ENCODE results near the gene NPAS3. TPM values are rescaled to one million over a fixed set of nuclear protein-coding genes. Genes with fewer than 3 reads are reported as not detected.
A peak's percentile ranks its signal among the peaks of the same experiment; 100 is the strongest.

Gene NPAS3
- total RNA-seq, 1 donor = 0.36 TPM

DNA sequence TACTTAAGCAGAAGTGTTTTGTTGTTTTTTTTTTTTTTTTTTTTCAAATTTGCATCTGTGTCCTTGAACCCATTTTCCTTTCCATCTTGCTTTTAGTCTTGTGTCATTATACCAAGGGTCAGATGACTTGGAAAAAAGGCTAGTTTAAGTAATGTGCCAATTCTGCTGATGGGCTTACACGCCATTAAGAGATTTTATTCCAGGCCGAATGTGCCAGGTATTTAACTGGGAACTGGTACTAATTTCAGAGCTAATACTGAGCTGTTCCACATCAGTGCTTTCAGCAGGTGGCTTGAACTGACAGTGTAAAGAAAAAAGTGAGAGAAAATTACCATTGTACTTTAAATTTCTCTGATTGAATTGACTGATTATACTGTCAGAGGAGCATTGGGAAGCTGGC is 224.9 kb downstream of the NPAS3 start:
- TF ChIP-seq, protein P1, sequence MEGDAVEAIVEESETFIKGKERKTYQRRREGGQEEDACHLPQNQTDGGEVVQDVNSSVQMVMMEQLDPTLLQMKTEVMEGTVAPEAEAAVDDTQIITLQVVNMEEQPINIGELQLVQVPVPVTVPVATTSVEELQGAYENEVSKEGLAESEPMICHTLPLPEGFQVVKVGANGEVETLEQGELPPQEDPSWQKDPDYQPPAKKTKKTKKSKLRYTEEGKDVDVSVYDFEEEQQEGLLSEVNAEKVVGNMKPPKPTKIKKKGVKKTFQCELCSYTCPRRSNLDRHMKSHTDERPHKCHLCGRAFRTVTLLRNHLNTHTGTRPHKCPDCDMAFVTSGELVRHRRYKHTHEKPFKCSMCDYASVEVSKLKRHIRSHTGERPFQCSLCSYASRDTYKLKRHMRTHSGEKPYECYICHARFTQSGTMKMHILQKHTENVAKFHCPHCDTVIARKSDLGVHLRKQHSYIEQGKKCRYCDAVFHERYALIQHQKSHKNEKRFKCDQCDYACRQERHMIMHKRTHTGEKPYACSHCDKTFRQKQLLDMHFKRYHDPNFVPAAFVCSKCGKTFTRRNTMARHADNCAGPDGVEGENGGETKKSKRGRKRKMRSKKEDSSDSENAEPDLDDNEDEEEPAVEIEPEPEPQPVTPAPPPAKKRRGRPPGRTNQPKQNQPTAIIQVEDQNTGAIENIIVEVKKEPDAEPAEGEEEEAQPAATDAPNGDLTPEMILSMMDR (IDR thresholded peaks at IDR 0.05; ENCODE audit: insufficient read depth, low read length) = no peak
- H3K4me3 ChIP-seq (ENCODE audit: low read depth, low read length) = no peak overlapping the region
- DNase-seq (ENCODE audit: low read depth) = no peak

DNA sequence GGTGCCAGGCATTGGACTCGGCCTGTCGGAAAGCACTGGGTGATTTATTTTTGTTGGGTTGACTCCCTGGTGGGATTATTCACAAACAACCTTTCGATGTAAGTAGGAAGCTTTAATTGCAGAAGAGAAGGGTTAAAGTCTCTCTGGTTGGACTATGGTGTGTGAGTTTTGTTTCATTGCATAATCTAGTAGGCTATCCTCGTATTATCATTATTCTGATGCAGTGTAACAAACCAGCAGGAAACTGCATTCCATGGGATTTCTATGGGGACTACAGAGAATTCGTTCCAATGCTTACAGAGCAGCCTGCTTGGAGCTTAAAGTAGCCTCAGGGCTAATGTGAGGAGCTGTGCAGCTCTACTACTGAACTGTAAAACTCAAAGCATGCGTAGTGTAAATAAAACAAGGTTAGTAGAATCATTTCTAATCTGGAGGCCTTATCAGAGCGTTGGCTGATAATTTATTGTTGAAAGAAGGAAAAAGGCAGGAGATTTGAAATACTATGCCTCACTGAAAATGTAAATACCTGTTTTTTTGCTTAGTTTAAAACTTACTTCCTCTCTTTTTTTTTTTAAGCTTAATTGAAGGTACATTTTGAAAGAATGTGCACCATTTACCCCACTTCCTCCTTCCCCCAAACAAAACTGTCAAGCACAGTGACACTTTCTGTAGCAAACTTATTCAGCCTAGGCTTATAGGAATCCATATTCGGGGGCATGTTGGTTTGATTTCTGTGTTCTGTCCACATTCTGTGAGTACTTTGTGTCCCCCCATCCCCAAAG is 226.7 kb downstream of the NPAS3 start:
- TF ChIP-seq, protein P1 (IDR thresholded peaks at IDR 0.05; ENCODE audit: insufficient read depth, low read length) = no peak
- DNase-seq (ENCODE audit: low read depth) = no peak
- no peak overlapping the region for H3K4me3 ChIP-seq (ENCODE audit: low read depth, low read length)

DNA sequence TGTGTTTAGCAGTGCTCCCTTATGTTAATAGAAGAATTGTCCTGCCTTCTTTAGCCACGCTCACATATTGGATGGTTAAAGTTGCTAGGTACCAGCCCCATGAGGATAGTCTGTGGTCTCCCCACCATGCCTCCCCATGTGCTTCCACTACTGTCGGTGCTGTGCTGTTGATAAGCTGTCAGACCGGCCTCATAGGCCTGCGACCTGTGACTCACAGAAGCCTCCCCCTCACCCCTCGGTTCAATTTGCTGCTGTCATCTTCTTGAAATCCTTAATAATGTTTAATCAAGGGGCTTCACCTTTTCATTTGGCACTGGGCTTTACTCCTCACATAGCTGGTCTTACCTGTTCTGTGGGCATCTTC is 227.2 kb downstream of the NPAS3 start:
- TF ChIP-seq, protein P1 (IDR thresholded peaks at IDR 0.05; ENCODE audit: insufficient read depth, low read length) = no peak
- no peak for DNase-seq (ENCODE audit: low read depth)
- H3K4me3 ChIP-seq (ENCODE audit: low read depth, low read length) = no peak overlapping the region

DNA sequence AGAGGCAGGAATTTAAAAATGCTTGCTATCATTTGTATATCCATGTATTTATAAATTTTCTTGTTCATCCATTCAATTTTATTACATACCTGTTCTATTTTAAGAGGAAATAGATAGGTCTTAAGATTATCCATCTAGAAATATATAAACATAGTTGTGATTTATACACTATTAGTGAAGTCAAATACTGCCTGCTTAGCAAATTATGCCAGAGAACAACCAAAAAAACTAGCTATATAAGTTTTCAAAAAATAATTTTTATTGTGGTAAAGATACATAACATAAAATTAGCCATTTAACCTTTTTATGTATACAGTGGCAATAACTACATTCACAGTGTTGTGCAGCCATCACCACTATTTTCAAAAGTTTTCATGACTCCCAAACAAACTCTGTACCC is 237.3 kb downstream of the NPAS3 start:
- no peak for DNase-seq (ENCODE audit: low read depth)
- TF ChIP-seq, protein P1 (IDR thresholded peaks at IDR 0.05; ENCODE audit: insufficient read depth, low read length) = no peak
- no peak overlapping the region for H3K4me3 ChIP-seq (ENCODE audit: low read depth, low read length)

DNA sequence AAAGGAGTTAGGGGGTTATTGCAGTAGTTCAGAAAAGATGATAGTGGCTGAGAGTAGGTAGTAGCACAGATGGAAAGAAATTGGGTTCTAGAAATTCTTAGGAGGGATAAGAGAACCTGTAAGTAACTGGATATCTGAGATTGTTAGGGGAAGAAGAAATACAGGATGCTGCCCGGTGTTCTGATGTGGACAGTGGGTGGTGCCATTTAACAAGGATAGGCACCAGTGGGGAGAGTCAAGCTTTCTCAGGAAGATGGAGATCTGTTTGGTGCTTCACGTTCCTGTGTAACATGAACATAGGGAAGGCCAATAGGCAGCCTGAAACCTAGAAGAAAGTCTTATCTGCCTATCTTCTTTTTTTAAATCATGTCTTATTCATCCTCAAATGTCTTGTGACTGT is 245.9 kb downstream of the NPAS3 start:
- DNase-seq (ENCODE audit: low read depth) = peak; percentile 3
- TF ChIP-seq, protein P1 (IDR thresholded peaks at IDR 0.05; ENCODE audit: insufficient read depth, low read length) = no peak
- no peak overlapping the region for H3K4me3 ChIP-seq (ENCODE audit: low read depth, low read length)

DNA sequence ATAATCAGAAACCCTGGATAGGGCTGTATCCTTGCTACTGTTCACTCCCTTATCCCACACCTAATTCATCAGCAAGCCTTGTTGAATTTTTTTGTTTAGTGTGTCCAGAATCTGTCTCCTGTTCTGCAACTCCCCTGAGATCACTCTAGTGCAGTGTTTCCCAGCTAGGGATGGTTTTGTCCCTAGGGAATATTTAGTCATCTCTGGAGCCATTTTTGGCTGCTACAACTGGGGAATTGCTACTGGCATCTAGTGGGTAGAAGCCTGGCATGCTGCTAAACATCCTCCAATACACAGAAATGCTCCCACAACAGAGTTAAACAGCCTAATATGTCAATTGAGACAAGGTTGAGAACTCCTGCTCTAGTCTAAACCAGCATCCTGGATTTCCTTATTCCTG is 248.0 kb downstream of the NPAS3 start:
- no peak overlapping the region for H3K4me3 ChIP-seq (ENCODE audit: low read depth, low read length)
- no peak for DNase-seq (ENCODE audit: low read depth)
- TF ChIP-seq, protein P1 (IDR thresholded peaks at IDR 0.05; ENCODE audit: insufficient read depth, low read length) = no peak

DNA sequence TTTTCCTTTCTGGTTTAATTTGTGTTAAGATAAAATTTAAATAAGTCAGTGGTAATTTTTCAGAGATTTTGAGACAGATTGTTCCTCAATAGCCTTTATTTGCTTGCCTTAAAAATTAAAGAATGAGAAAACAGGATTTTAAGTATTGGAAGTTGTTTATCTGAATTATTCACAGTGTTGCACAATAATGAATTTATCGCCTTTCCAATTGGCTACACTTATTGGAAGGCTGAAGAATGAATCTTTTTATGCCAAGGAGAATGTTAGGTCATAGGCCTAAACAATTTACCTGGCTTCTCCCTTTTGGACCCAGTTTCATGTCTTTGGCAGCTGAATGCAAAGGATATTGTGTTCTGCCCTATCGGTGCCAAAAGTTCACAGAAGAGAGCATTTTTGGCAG is 250.2 kb downstream of the NPAS3 start:
- no peak overlapping the region for H3K4me3 ChIP-seq (ENCODE audit: low read depth, low read length)
- TF ChIP-seq, protein P1 (IDR thresholded peaks at IDR 0.05; ENCODE audit: insufficient read depth, low read length) = no peak
- no peak for DNase-seq (ENCODE audit: low read depth)
